GM10248 (cell line): ENCODE results near the gene STAG3.

Experiments used
- CTCF ChIA-PET: fragments of 300-600 bp; sonication (Branson Sonifier 250); formaldehyde crosslinking; extraction: SDS; loops from one replicate; lab custom pipeline; 2021; ENCODE audit warnings: antibody characterized with exemption; lab: Yijun Ruan, JAX
- POLR2A ChIA-PET: fragments of 350-650 bp; sonication (Branson Sonifier 250); formaldehyde crosslinking; extraction: SDS; loops from one replicate; lab custom pipeline; 2020; ENCODE audit warnings: antibody characterized with exemption; lab: Yijun Ruan, JAX
- DNase-seq: peaks from one replicate; pipeline ENCODE4 v3.0.0; 2012; ENCODE audit errors: extremely low spot score
- TF ChIP-seq, protein P1 (sequence below): IDR thresholded peaks from 2 replicates; pipeline ENCODE4 v1.5.1; 2012; ENCODE audit warnings: mild to moderate bottlenecking, low read depth; ENCODE audit errors: extremely low read depth, missing control alignments, control extremely low read depth

Gene STAG3

DNA sequence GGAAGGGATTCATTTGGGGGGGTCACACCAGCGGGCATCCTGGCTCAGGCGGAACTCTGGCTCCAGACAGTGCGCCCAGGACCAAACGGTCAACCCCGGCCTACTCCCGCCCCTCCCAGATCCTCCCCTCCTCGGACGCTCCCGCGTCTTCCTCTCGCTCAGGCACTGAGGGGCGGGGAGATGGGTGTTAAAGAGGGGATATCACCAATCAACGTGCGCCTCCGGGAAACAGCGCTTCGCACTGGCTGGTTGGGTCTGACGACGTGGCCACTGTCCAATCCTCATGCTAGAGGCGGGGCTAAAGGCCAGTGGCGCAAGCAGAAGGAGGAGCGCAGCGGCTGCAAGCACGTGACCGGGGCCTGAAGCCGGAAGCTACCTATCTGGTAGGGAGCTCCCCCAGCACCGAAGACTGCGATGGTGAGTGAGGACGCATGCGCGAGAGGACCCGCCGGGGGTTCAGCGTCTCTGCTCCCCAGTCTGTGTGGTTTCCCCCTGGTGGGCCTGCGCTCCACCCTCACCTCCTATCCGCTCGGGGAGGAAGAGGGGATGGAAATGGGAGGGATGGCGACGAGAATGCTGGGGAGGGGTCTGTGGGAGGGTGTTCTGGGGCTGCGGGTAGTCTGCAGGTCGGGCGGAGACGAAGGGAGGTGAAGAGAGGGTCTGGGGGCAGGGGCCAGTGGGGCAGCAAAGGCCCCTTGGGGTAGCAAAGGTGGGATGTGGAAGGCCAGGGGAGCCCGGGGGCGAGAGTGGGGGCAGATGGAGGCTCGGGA is 29.0 kb upstream of the STAG3 start, which contains the start of gene LAMTOR4:
TSS of gene LAMTOR4 (plus strand) at position 360 of the 770 bp plus-strand sequence. CDS start at position 415, 55 bp downstream.
- DNase-seq, result peak; percentile 99
- POLR2A ChIA-PET, result interaction anchor here (0.6 kb wide), 1 partner anchor 8 kb away, joined by 3 read pairs; no protein-coding TSS in a partner anchor
- CTCF ChIA-PET, result interaction anchor here (0.7 to 9.8 kb wide), 5 partner anchors 17 to 68 kb away, joined by 3 to 114 read pairs (median 3); partner anchors contain the start of genes GPC2 and STAG3
- TF ChIP-seq, protein P1, sequence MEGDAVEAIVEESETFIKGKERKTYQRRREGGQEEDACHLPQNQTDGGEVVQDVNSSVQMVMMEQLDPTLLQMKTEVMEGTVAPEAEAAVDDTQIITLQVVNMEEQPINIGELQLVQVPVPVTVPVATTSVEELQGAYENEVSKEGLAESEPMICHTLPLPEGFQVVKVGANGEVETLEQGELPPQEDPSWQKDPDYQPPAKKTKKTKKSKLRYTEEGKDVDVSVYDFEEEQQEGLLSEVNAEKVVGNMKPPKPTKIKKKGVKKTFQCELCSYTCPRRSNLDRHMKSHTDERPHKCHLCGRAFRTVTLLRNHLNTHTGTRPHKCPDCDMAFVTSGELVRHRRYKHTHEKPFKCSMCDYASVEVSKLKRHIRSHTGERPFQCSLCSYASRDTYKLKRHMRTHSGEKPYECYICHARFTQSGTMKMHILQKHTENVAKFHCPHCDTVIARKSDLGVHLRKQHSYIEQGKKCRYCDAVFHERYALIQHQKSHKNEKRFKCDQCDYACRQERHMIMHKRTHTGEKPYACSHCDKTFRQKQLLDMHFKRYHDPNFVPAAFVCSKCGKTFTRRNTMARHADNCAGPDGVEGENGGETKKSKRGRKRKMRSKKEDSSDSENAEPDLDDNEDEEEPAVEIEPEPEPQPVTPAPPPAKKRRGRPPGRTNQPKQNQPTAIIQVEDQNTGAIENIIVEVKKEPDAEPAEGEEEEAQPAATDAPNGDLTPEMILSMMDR, result no peak

DNA sequence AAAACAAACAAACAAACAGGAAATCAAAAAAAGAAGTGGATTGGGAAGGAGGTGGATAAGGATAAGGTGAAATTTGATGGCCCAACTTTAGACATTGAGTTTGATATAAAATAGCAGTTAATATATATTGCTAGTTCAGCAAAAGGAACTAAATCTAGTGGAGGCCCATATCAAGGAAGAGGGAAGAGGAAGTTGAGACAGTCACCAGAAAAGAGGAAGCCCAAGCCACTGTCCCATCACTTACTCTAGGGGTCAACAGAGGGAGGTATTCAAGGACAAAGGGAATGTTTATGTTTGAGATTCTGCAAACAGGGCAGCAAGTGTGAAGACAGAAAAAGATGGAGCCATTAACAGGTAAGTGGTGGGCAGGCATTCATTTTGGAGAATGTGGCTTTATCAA is 25.3 kb upstream of the STAG3 start:
- TF ChIP-seq, protein P1, result no peak
- POLR2A ChIA-PET, result no interaction called here
- DNase-seq, result peak; percentile 12
- CTCF ChIA-PET, result interaction anchor here (1.3 kb wide), 1 partner anchor 12 kb away, joined by 3 read pairs; no protein-coding TSS in a partner anchor

DNA sequence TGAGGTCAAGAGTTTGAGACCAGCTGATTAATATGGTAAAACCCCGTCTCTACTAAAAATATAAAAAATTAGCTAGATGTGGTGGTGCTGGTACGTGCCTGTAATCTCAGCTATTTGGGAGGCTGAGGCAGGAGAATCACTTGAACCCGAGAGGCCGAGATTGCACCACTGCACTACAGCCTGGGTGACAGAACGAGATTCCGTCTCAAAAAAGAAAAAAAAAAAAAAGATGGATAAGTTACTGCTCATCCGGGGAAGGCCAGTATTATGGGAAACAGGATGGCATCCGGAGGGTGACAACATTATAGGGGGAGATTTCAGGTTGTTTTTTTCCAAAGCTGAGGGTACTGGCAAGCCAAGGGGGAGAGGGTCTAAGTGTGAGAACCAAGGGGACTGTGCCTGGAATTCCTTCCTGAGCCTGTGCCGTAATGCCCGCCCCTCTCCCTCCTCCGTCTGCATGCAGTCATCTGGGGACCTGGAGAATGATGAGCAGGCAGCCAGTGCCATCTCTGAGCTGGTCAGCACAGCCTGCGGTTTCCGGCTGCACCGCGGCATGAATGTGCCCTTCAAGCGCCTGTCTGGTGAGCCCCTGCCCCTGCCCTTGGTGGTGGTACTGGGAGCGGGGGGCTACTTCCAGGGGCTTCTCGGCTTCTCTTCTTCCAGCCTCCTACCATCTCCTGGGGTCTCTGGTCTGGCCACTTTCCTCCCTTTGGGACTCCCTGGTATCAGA is 24.6 kb upstream of the STAG3 start:
- ChIA-PET CTCF (interaction anchor here (1.3 kb wide), 1 partner anchor 13 kb away, joined by 3 read pairs; no protein-coding TSS in a partner anchor), POLR2A (no interaction called here)
- TF ChIP-seq, protein P1, result no peak
- no peak for DNase-seq

DNA sequence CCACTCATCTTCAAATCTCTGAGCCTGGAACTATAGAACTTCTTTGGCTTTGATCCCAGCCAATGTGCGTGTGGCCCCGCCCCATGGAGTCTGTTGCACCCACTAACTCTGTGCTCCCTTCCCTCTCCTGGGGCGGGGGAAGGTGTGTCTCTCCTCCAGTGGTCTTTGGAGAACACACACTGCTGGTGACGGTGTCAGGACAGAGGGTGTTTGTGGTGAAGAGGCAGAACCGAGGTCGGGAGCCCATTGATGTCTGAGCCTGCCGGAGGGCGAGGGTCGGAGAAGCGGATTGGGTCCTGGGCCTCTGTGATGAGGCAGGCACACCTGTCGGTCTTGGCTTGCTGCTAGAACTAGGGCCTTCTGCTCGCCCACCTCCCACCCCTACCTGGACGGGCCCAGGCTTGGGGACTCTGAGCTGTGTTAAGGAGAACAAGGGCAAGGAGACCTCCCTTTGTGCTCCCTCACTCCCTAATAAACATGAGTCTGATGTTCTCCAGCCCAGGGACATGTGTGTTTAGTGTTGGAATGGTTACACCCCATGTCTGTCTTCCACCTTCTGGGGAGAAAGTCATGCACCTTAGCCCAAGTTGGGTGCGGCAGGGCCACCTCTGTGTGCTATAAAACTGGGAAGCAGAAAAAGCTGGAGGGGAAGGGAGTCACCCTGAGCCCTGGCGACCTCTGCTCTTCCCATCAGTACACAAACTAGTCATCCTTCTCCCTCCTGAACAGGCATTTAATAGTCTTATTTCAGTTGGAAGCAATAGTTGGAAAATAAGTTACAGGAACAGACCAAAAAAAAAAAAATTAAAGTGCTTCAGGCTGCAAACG is 23.8 kb upstream of the STAG3 start:
- no peak for DNase-seq
- ChIA-PET POLR2A (no interaction called here), CTCF (interaction anchor here (1.3 to 3.9 kb wide), 2 partner anchors 14 to 22 kb away, joined by 3 to 24 read pairs; no protein-coding TSS in a partner anchor)
- TF ChIP-seq, protein P1, result no peak

DNA sequence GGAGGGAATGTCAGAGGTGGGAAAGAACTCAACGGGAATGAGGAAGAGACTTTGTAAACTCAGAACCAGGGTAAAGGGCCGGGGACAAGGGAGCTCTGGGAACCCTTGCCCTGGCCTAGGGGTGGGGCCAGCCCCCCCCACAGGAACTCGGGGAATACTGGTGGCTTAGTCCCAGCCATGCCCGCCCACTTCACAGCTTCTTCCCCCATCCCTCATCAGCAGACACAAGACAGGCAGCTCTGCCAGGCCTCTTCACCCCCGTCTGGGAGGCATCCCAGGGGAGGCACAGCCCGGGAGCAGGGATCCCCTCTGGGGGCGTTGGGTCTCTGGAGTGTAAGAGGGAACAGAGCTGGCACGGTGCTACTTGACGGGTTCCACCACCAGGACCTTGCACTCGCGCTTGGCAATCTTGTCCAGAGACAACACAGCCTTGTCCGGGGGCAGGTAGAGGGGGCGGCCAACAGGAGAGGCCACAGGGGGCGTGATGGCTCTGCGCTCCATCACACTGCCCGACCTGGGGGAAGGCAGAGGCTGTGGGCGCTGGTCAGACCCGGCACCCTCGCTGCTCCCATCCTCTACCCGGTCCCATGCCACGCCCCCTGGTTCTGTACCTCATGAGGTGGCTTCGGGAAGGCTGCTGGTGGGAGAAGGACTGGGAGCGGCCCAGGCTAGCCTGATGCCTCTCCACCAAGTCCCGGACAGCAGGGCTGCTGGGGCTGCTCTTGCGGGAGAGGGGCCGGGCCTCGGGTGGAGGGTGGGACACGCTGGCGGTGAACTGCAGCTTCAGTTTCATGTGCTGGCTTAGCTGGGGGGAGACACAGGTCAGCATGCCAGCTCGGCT is 22.8 kb upstream of the STAG3 start:
- TF ChIP-seq, protein P1, result no peak
- CTCF ChIA-PET, result interaction anchor here (0.9 to 3.9 kb wide), 3 partner anchors 20 to 35 kb away, joined by 3 to 24 read pairs (median 3); no protein-coding TSS in a partner anchor
- POLR2A ChIA-PET, result no interaction called here
- DNase-seq, result no peak
